ENCODE results near the gene C3orf20.
"Not testable (repeated sequence)": the region's sequence is repeated elsewhere in the genome, so short reads cannot be mapped to it uniquely, and the experiment has no call there.

The C3orf20 gene

DNA sequence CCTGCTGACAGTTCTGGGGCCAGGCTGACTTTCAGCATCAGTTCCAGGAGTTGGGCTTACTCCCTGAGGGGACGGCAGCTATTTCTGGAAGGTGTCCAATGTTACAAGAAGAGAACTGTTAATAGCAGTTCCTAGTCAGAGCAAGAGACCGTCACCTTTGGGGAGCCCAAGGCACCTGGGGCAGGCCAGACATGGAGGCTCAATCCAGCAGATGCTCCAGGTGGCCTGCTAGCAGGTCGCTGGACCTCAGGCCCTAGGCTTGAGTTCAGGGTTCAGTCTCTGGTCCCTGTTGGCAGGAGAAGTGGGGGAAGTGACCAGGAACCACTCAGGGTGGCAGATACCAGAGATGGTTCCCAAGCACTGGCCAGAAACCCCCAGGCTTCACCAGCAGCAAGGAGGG, 25.9 kb downstream of the C3orf20 start:
- DNase-seq (ENCODE audit: low spot score) = no peak

DNA sequence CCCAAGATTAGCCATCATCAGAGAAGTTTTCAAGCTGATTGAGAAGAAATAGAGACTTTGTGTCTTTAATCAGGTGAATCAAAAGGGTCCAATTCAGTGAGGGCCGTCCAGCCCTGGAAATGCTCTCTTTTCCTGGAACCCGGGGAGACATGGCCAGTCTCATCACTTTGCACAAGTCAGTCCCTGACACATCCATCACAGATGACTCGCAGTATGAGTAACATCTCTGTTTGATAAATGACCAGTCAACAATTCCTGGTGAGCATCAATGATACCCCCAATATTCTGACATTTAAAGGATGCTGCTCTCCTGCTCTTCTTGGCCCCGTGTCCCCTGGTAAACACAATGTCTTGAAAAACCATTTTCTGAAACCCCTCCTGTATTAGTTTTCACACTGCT, 26.7 kb downstream of the C3orf20 start:
- no peak for DNase-seq (ENCODE audit: low spot score)

- no peak for DNase-seq (ENCODE audit: low spot score)
Observed at GRCh38 chr3:14703128-14703750, 28.3 kb downstream of the C3orf20 start.

- no peak for DNase-seq (ENCODE audit: low spot score)
Observed at GRCh38 chr3:14703791-14704190, 28.9 kb downstream of the C3orf20 start.

DNA sequence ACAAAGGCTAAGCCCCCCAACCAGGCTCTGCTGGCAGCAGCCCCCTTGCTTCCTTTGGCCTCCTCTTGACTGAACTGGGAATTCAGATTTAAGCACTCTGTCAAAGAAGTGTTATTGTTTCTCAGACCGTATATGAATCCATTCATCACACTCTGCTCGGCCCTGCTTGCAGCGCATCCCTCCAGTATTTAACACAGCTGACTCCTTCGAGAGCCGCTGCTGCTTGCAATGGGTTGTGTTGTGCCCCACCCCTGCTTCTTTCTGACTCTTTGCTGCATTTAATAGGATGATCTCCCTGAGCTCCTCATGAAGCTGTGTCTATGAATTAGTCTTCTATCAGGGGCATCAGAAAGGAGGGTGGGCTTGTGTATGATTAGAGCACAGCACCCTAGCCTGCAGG, 31.2 kb downstream of the C3orf20 start:
- DNase-seq (ENCODE audit: low spot score) = no peak

GRCh38 chr3:14716591-14716990, 41.6 kb downstream of the C3orf20 start:
- no peak for DNase-seq (ENCODE audit: low spot score)

DNA sequence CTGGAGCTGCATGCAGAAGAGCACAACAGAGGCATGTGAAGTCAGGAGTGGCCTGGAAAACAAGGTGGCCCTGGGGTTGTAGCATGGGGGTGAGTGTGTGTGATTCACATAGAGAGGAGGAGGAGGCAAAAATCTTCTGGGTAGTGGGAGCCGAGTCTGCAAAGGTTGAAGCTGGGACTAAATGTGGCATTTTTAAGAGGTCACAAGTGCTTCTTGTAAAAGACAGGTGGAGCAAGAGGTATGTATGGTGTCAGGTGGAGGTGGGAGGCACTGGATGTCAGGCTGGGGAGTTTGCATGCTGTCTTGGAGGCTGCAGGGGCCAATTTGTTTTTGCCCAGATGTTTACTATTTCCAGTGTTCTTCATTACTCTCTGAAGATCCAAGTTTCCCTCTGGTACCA, 42.4 kb downstream of the C3orf20 start:
- no peak for DNase-seq (ENCODE audit: low spot score)

DNA sequence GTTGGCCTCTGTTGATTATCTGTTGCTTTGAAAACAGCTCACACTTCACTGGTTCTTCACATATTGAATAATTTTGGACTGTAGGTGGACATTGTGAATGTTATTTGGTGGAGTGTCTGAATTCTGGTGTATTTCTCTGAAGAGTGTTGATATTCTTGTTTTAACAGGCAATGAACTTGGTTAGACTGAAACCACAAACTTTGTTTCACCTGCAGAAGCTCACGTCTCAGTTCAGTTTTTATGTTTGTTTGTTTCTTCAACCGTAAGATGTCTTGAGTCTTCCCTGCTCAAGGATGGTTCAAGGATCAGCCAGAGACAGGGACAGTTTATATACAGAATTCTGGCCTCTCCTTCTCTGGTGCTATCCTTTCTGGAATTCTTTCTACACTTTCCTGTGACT, 43.6 kb downstream of the C3orf20 start:
- DNase-seq (ENCODE audit: low spot score) = no peak

- no peak for DNase-seq (ENCODE audit: low spot score)
Observed at GRCh38 chr3:14719006-14719405, 44.1 kb downstream of the C3orf20 start.

DNA sequence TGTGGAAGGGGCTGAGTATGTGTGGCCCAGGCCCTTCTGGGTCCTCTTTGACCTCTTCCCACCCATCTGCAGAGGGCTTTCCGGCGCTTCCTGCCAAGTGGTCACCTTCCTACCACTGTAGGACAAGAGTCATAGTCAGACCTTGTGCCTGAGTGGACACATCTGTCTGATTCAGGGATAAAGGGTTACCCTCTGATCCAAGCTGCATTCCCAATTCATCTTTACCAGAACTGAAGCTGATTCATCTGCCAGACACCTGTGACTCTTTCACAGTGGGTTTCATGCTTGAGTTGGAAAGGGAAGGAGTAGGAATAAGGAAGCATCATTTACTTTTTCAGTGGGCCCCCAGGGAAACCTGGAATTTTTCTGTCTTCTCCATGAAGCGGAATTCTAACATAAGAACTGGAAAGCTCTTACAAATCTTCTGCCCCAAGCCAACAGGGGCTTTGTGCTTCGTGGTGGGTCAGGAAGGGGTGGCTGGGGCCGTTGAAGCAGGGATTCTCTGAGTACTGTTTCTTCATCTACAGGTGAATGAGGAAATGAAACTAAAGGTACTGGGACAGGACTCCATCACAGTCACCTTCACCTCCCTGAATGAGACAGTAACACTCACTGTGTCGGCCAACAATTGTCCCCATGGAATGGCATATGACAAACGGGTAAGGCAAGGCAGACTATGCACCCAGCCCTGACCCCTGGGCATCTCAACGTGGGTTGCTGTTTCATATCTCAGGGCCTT, 46.4 kb downstream of the C3orf20 start:
- no peak for DNase-seq (ENCODE audit: low spot score)

DNA sequence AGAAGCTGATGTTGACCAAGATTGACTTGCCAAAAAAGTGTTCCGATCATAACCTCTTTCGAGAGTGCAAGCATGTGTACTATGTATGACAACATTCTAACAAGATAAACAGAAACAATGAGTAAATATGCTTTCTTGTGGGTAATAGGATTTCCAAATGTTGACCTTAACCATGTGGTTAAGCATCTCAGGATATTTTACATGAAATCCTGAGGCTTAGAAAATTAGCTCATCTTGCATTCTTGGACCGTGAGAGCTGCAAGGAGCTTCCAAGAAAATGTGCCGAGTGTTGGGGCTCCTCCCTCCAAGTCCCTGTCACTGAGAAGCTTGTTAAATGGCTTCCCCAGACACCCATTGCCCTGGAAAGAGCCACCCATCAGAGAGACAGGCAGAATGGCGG, 50.1 kb downstream of the C3orf20 start:
- DNase-seq (ENCODE audit: low spot score) = no peak

DNA sequence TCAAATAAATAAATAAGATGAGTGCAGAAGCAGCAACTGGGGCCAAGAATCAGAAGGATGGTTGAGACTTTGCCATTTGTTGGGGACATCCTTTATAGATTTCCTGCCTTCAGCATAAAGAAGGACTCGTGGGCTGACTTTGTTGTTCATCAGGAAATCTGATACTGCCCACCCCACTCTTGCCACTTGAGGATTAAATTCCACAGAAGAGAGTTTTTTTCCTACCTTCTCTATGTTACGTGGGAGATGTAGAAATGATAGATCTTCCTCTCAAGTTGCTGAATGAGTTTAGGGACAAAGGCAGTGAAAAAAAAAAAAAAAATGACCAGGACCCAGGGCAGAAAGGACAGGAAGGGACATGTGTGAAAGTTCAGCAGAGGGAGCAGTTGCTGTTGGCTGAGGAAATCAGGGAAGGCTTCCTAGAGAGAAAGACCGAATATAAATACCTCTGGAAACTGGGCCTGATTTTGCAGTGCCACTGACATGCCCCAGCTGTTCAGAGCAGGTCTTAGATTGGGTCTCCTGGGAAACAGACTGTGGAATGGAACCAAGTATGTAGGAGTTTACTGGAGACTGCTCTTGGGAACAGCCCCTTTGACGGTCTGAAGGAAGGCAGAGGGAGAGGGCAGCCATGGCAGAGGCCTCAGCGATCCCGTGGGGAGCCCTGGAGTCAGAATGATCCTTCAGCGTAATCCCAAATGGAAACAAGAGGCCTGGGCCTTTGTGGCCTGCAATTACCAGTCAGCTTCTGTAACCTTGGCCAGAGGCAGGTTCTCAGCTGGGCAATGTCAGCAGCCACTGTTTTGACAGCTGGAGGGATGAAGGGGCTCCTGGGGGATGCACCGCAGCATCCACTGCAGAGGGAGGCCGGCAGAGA, 50.9 kb downstream of the C3orf20 start:
- no peak for DNase-seq (ENCODE audit: low spot score)

- no peak for DNase-seq (ENCODE audit: low spot score)
Observed at GRCh38 chr3:14726441-14726780, 51.5 kb downstream of the C3orf20 start.

- DNase-seq (ENCODE audit: low spot score) = no peak
Observed at GRCh38 chr3:14728113-14728512, 53.2 kb downstream of the C3orf20 start.

- no peak for DNase-seq (ENCODE audit: low spot score)
Observed at GRCh38 chr3:14730703-14731382, 55.9 kb downstream of the C3orf20 start.

- DNase-seq (ENCODE audit: low spot score) = no peak
Observed at GRCh38 chr3:14740983-14741382, 66.0 kb downstream of the C3orf20 start.

DNA sequence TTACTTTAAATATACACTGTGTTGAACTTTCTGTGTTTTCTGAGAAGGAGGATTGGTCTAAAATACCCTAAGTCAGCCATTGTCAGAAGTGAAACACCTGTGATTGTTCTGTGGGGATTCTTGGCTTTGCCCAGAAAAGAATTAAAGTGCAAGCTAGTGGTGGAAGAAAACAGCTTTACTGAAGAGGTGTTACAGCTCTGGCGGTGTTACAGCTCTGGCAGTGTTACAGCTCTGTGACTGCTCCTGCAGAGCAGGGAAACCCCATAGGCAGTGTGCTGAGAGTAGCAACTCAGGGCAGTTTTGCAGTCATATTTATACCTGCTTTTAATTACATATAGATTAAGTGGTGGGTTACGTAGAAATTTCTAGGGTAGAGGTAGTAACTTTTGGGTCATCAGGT, 66.6 kb downstream of the C3orf20 start:
- DNase-seq (ENCODE audit: low spot score) = no peak

DNA sequence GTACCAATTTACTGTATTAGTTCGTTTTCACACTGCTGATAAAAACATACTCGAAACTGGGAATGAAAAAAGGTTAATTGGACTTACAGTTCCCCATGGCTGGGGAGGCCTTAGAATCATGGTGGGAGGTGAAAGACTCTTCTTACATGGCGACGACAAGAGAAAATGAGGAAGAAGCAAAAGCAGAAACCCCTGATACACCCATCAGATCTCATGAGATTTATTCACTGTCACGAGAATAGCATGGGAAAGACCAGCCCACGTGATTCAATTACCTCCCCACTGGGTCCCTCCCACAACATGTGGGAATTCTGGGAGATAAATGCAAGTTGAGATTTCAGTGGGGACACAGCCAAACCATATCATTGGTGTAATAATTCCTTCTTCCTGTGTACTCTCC, 69.6 kb downstream of the C3orf20 start:
- no peak for DNase-seq (ENCODE audit: low spot score)

- DNase-seq (ENCODE audit: low spot score) = no peak
Observed at GRCh38 chr3:14750650-14751049, 75.7 kb downstream of the C3orf20 start.

GRCh38 chr3:14752979-14753378, 78.0 kb downstream of the C3orf20 start:
- DNase-seq (ENCODE audit: low spot score) = not testable (repeated sequence)

DNA sequence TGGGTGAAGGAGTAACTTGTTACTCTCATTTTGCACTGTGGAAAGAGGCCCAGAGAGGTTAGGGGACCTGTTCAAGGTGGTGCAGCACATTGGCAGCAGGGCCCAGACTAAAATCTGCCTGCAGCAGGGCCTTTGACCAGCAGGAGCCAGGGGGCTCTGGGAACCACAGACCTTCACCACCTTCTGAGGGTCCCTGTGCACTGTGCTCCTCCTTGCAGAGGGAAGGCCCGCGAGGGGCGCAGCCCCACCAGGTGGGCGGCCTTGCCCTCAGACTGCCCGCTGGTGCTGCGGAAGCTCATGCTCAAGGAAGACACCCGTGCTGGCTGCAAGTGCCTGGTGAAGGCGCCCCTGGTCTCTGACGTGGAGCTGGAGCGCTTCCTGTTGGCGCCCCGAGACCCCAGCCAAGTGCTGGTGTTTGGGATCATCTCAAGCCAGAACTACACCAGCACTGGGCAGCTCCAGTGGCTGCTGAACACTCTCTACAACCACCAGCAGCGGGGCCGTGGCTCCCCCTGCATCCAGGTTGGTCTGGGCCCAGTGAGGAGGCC, 82.3 kb downstream of the C3orf20 start:
- DNase-seq (ENCODE audit: low spot score) = no peak

DNA sequence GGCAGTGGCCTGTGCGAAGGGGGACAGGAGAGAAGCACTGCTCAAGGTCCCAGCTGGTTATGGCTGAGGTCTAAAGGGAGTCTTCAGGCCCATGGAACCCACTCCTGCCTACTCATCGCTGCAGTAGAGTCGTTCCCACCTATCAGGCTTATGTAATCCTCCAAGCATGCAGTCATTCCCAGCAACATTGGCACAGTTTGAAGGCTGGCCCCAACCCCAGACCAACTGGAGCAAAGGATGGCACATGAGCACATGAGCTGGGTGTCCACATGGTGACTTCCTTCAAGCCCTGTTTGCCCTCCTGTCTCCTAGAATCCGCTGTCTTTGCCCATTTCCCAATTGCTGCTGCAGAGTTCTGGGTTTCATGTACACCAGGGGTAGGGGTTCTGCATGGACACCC, 83.4 kb downstream of the C3orf20 start:
- no peak for DNase-seq (ENCODE audit: low spot score)

All from activated CD4-positive, alpha-beta T cell treated with anti-CD3 and anti-CD28 coated beads, Interleukin-2, Interleukin-4, amounts not matched to agents 100 ng/mL and 50 ng/mL, durations not matched to agents 16 hours and 8 hours (primary cell).